ENCODE data around the gene PACSIN1. TPM values are rescaled to one million over a fixed set of nuclear protein-coding genes. Genes with fewer than 3 reads are reported as not detected.

The PACSIN1 gene
- total RNA-seq, 3 donors from 2014 or later (not counting 1 experiment from before 2014, with no cell fraction given): 2.2 to 6.6 (median 3.9) TPM

GRCh38 chr6:34562350-34562749, 96.5 kb downstream of the PACSIN1 start:
- no peaks in the 10 kb centered on the region for H3K27me3 Mint-ChIP-seq (ENCODE audit: low read depth in 2 of 2)
- H3K4me3 Mint-ChIP-seq: no peak overlapping the region
- H3K27ac Mint-ChIP-seq: no peak overlapping the region

GRCh38 chr6:34562861-34563512, 97.1 kb downstream of the PACSIN1 start:
- Mint-ChIP-seq H3K9me3 (no peaks in the 10 kb centered on the region), H3K27me3 (ENCODE audit: low read depth in 2 of 2) (peaks cover 0 to under 1% of the 10 kb centered on the region in 2 donors), H3K4me3 (no peak overlapping the region), H3K36me3 (no peaks in the 10 kb centered on the region), H3K4me1 (no peaks in the 10 kb centered on the region), H3K27ac (no peak overlapping the region)
- Histone ChIP-seq H3K36me3 (ENCODE audit: control insufficient read depth, insufficient read depth, low read length) (no peaks in the 10 kb centered on the region), H3K27me3 (ENCODE audit: control insufficient read depth, insufficient read depth, low read length) (no peaks in the 10 kb centered on the region), H3K4me3 (ENCODE audit: low read length) (no peak overlapping the region), H3K9me3 (ENCODE audit: control insufficient read depth, insufficient read depth, low read length) (no peaks in the 10 kb centered on the region), H3K4me1 (ENCODE audit: control insufficient read depth, insufficient read depth, low read length) (no peaks in the 10 kb centered on the region), H3K27ac (ENCODE audit: low read length) (no peak overlapping the region)
- 88% methylated on average over 15 of the region's 15 CpGs for WGBS (ENCODE audit: insufficient coverage)
- no peak for TF ChIP-seq CTCF (IDR thresholded peaks at IDR 0.05)
- no peak for ATAC-seq
- intact Hi-C loops (cut with micrococcal nuclease): no loop called here
- DNase-seq: no peak

More at GRCh38 chr6:34562350-34562749, 96.5 kb downstream of the PACSIN1 start:
- Histone ChIP-seq H3K4me1 (ENCODE audit: control insufficient read depth, insufficient read depth, low read length) (no peaks in the 10 kb centered on the region), H3K27me3 (ENCODE audit: control insufficient read depth, insufficient read depth, low read length) (no peaks in the 10 kb centered on the region), H3K4me3 (ENCODE audit: low read length) (no peak overlapping the region), H3K36me3 (ENCODE audit: control insufficient read depth, insufficient read depth, low read length) (no peaks in the 10 kb centered on the region), H3K9me3 (ENCODE audit: control insufficient read depth, insufficient read depth, low read length) (no peaks in the 10 kb centered on the region), H3K27ac (ENCODE audit: low read length) (no peak overlapping the region)
- intact Hi-C loops (cut with micrococcal nuclease): no loop called here
- Mint-ChIP-seq H3K4me1 (no peaks in the 10 kb centered on the region), H3K9me3 (no peaks in the 10 kb centered on the region), H3K36me3 (no peaks in the 10 kb centered on the region)
- DNase-seq (no peak), ATAC-seq (no peak)
- no peak for TF ChIP-seq CTCF (IDR thresholded peaks at IDR 0.05)
- 91% methylated on average over 10 of the region's 10 CpGs for WGBS (ENCODE audit: insufficient coverage)

GRCh38 chr6:34563513-34563870, 97.6 kb downstream of the PACSIN1 start:
- Histone ChIP-seq H3K27me3 (ENCODE audit: control insufficient read depth, insufficient read depth, low read length) (no peaks in the 10 kb centered on the region), H3K9me3 (ENCODE audit: control insufficient read depth, insufficient read depth, low read length) (no peaks in the 10 kb centered on the region), H3K27ac (ENCODE audit: low read length) (no peak overlapping the region), H3K36me3 (ENCODE audit: control insufficient read depth, insufficient read depth, low read length) (no peaks in the 10 kb centered on the region), H3K4me3 (ENCODE audit: low read length) (no peak overlapping the region), H3K4me1 (ENCODE audit: control insufficient read depth, insufficient read depth, low read length) (no peaks in the 10 kb centered on the region)
- TF ChIP-seq CTCF (IDR thresholded peaks at IDR 0.05): no peak
- no peak for DNase-seq
- Mint-ChIP-seq H3K4me1 (no peaks in the 10 kb centered on the region), H3K27me3 (ENCODE audit: low read depth in 2 of 2) (peaks cover 0 to 3% of the 10 kb centered on the region in 2 donors), H3K9me3 (no peaks in the 10 kb centered on the region), H3K4me3 (no peak overlapping the region), H3K36me3 (no peaks in the 10 kb centered on the region), H3K27ac (no peak overlapping the region)
- WGBS (ENCODE audit: insufficient coverage): 73% methylated on average over 7 of the region's 7 CpGs
- no peak for ATAC-seq
- intact Hi-C loops (cut with micrococcal nuclease): no loop called here

- H3K4me1 ChIP-seq (ENCODE audit: control insufficient read depth, insufficient read depth, low read length): no peaks in the 10 kb centered on the region
- no peaks in the 10 kb centered on the region for H3K9me3 Mint-ChIP-seq
- no peak overlapping the region for H3K27ac Mint-ChIP-seq
- H3K9me3 ChIP-seq (ENCODE audit: control insufficient read depth, insufficient read depth, low read length): no peaks in the 10 kb centered on the region
- H3K4me1 Mint-ChIP-seq: no peaks in the 10 kb centered on the region
- DNase-seq (no peak), ATAC-seq (no peak)
- no peaks in the 10 kb centered on the region for H3K27me3 ChIP-seq (ENCODE audit: control insufficient read depth, insufficient read depth, low read length)
- H3K36me3 ChIP-seq (ENCODE audit: control insufficient read depth, insufficient read depth, low read length): no peaks in the 10 kb centered on the region
- H3K36me3 Mint-ChIP-seq: no peaks in the 10 kb centered on the region
- TF ChIP-seq CTCF (IDR thresholded peaks at IDR 0.05): no peak
- no peak overlapping the region for H3K4me3 Mint-ChIP-seq
- intact Hi-C loops (cut with micrococcal nuclease): no loop called here
- 93% methylated on average over 5 of the region's 5 CpGs for WGBS (ENCODE audit: insufficient coverage)
- H3K27me3 Mint-ChIP-seq (ENCODE audit: low read depth in 2 of 2): peaks cover 0 to 3% of the 10 kb centered on the region in 2 donors
- no peak overlapping the region for H3K27ac ChIP-seq (ENCODE audit: low read length)
- no peak overlapping the region for H3K4me3 ChIP-seq (ENCODE audit: low read length)
These were observed 98.3 kb downstream of the PACSIN1 start for GRCh38 chr6:34564181-34564580.
